Measurements from ENCODE around the gene SLC2A9.
"Not testable (repeated sequence)": the region's sequence is repeated elsewhere in the genome, so short reads cannot be mapped to it uniquely, and the experiment has no call there.

Gene SLC2A9

DNA sequence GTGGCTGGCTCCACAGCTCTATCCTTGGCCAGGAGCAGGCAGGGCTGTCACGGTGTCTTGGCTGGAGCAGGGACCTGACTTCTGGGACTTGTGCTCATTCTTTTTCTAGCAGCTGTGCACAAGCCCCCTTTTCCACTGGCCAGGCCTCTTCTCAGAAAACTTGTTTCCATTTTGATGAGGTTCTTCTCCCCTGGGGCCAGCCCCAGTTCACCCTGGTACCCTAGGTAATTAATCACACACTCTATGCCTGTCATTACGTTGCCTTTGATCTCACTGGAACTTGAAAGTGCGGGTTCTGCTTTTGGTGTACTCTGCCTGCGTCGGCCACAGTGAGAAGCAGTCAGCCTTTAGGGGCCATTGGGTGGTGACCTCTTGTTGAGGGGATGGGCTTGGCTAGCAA, 213.2 kb downstream of the SLC2A9 start:
- DNase-seq, result no peak

DNA sequence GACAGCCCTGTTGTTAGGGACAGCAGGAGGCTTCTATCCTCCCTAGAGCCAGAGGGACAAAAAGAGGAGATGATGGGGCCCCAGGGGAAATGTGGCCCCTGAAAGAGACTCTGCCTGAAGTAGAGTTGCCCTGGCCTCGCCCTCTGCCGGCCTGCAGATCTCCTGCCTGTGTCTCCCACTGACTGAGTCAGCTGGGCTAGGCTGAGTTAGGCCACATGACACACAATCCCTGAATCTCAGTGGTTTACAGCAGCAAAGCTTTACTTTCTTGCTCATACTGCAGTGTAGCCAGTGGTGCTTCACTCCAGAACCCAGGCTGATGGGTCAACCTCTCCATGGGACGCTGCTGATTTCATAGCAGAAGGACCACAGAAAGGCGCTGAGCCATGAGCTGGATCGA, 216.4 kb downstream of the SLC2A9 start:
- no peak for DNase-seq

DNA sequence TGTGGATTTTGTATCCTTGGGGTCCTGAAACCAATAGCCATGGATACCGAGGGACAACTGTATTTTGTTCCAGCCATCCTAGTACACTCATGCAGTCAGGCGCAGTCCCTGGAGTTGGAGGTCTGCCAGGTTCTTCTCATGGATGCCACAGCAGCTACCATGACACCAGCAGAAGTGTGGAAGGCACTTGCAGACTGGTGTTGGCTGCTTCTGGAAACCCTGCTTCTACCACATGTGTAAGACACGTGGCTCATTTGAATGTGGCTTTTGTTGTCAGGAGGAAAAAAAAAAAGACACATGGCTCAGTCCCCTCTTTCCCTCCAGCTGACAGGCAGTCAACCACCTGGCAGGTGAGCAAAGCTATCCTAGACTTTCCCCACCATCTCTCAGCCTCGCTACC, 220.4 kb downstream of the SLC2A9 start:
- DNase-seq, result no peak

DNA sequence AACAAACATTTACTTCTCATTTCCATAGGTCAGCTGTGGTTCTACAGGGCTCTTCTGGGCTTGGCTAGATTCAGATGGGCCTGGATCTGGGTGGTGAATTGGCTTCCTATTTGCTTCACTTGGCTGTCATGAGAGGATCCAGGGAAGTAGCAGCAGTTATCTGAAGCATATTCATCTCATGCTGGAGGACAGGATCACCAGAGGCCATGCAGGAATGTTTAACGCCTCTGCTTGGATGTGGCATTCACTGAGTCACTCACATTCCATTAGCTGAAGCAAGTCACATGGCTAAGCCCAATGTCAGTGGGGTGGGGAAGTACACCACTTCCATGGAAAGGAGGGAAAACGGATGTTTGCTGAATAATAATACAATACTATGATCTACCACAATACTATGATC, 224.7 kb downstream of the SLC2A9 start:
- not testable (repeated sequence) for DNase-seq

DNA sequence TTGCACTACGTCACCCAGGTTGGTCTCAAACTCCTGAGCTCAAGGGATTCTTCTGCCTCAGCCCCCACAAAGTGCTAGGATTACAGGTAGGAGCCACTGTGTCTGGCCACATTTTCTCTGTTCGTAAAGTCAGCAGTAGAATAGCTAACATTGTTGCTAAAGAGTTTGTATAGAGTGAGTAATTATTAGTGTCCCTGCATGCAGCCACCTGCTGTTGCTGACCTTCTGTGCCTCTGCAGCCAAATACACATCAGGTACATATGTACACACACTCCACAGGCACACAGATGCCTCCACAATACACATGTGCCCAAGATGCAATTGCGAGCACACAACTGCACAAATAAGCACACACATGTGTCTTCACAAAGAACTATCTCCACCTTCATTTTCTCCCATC, 228.9 kb downstream of the SLC2A9 start:
- no peak for DNase-seq

DNA sequence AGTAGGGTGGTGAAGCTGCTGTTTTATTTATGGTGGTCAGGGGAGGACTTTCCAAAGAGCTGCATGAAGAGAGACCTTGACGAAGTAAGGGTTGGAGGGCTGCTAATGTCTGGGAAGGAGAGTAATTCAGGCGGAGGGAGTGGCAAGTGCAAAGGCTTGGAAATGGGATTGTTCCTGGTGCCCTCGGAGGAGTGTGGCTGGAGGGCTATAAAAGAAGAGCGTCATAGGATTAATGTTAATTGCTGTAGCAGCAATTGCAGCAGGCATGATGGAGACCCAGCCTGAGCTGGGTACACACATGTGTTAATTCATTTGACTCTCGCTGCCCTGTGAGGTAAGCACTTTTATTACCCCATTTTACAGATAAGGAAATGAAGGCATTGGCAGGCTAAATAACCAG, 235.4 kb downstream of the SLC2A9 start:
- not testable (repeated sequence) for DNase-seq

DNA sequence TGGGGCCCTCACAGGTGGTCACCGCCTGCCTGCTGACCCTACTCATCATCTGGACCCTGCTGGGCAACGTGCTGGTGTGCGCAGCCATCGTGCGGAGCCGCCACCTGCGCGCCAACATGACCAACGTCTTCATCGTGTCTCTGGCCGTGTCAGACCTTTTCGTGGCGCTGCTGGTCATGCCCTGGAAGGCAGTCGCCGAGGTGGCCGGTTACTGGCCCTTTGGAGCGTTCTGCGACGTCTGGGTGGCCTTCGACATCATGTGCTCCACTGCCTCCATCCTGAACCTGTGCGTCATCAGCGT, 239.2 kb downstream of the SLC2A9 start:
- no peak for DNase-seq

DNA sequence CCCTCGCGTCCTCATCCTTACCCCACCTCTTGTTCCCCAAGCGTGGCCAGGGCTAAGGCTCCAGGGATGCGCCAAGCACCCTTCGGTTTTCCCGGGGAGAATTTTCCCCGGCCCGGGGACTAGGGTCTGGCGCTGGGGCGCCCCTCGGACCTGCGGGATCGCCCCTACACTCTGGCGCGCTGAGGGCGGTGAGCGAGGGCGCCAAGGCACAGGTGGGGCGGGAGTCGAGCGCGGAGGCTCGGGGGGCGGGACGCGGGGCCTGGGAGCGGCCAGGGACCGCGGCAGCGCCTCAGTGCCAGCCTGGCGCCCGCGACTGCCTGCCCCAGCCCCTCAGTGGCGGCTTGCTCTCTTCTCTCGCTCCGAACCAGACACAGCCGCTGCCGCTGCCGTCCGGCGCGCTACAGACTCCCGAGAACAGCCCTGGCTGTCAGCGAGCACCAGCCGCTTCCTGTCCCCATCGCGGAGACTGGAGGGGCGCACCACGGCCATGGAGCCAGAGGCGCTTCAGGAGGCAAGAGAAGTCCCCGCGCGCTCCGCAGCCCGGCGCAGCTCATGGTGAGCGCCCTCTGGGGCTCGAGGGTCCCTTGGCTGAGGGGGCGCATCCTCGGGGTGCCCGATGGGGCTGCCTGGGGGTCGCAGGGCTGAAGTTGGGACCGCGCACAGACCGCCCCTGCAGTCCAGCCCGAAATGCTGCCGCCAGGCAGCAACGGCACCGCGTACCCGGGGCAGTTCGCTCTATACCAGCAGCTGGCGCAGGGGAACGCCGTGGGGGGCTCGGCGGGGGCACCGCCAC, 239.8 kb downstream of the SLC2A9 start, which contains the start of gene DRD5:
DRD5 (plus strand) TSS at position 292 of the 793 bp plus-strand sequence; CDS start at position 688, 396 bp downstream.
- DNase-seq, result no peak

All from CD4-positive, alpha-beta T cell treated with Interleukin-17A for 1 hour (primary cell).